ENCODE measurements around the gene SLC10A3. TPM values are rescaled to one million over a fixed set of nuclear protein-coding genes. Genes with fewer than 3 reads are reported as not detected.
A peak's percentile ranks its signal among the peaks of the same experiment; 100 is the strongest.

Gene SLC10A3
- 27.3 TPM for total RNA-seq
- 19.0 TPM for polyA plus RNA-seq (ENCODE audit: insufficient read depth, low read depth, low replicate concordance)
- long read RNA-seq, donor 1, transcript SLC10A3-201 (2 exons, 2,161 nt): major isoform, 5 of 5 reads
- long read RNA-seq, donor 1, partial matches to known transcripts: 0 of 5 reads
- long read RNA-seq, donor 1, other reads (novel, unspliced or antisense): 0 of 5 reads
- long read RNA-seq, donor 2, transcript SLC10A3-201 (2 exons, 2,161 nt): major isoform, 7 of 8 reads
- long read RNA-seq, donor 2, partial matches to known transcripts: 0 of 8 reads
- long read RNA-seq, donor 2, other reads (novel, unspliced or antisense): 0 of 8 reads
- long read RNA-seq, donor 3, transcript SLC10A3-201 (2 exons, 2,161 nt): major isoform, 5 of 6 reads
- long read RNA-seq, donor 3, partial matches to known transcripts: 0 of 6 reads
- long read RNA-seq, donor 3, other reads (novel, unspliced or antisense): 0 of 6 reads
- long read RNA-seq, donor 4, partial matches to known transcripts: 0 of 5 reads
- long read RNA-seq, donor 4, other reads (novel, unspliced or antisense): 0 of 5 reads
- long read RNA-seq, donor 5: 0 reads
- long read RNA-seq, donor 6, transcript SLC10A3-201 (2 exons, 2,161 nt): major isoform, 6 of 6 reads
- long read RNA-seq, donor 6, partial matches to known transcripts: 0 of 6 reads
- long read RNA-seq, donor 6, other reads (novel, unspliced or antisense): 0 of 6 reads
- long read RNA-seq, donor 7, transcript SLC10A3-201 (2 exons, 2,161 nt): major isoform, 71 of 94 reads
- long read RNA-seq, donor 7, partial matches to known transcripts: 16 of 94 reads
- long read RNA-seq, donor 7, other reads (novel, unspliced or antisense): 3 of 94 reads
- long read RNA-seq, donor 8, transcript SLC10A3-201 (2 exons, 2,161 nt): major isoform, 7 of 7 reads
- long read RNA-seq, donor 8, partial matches to known transcripts: 0 of 7 reads
- long read RNA-seq, donor 8, other reads (novel, unspliced or antisense): 0 of 7 reads
- long read RNA-seq, donor 9, partial matches to known transcripts: 0 of 3 reads
- long read RNA-seq, donor 9, other reads (novel, unspliced or antisense): 0 of 3 reads
- long read RNA-seq, donor 10, transcript SLC10A3-201 (2 exons, 2,161 nt): major isoform, 5 of 6 reads
- long read RNA-seq, donor 10, partial matches to known transcripts: 0 of 6 reads
- long read RNA-seq, donor 10, other reads (novel, unspliced or antisense): 0 of 6 reads

- Histone ChIP-seq H3K4me1 (ENCODE audit: control insufficient read depth in 2 of 3, insufficient read depth in 2 of 3, low read depth in 1 of 3, low read length in 3 of 3) (peaks cover 0 to 13% (median 0%) of the 10 kb centered on the region in 3 donors), H3K27me3 (ENCODE audit: control insufficient read depth, insufficient read depth, low read length) (no peaks in the 10 kb centered on the region), H3K36me3 (ENCODE audit: control insufficient read depth in 2 of 3, insufficient read depth in 3 of 3, low read length in 3 of 3) (no peaks in the 10 kb centered on the region), H3K27ac (ENCODE audit: low read depth in 2 of 2, low read length in 2 of 2) (peak within 1 kb of the TSS; percentile 87 to 91), H3K4me3 (ENCODE audit: low read length in 3 of 3) (peak within 1 kb of the TSS; percentile 61 to 68 (median 66)), H3K9me3 (ENCODE audit: control insufficient read depth in 2 of 3, insufficient read depth in 1 of 3, low read length in 3 of 3) (no peaks in the 10 kb centered on the region), H3K9ac (ENCODE audit: low read length in 3 of 3) (peak within 1 kb of the TSS; percentile 18 to 73 (median 55))
- intact Hi-C loops (cut with DNase I): no loop called here
- FAIRE-seq (no peak), DNase-seq (peak; percentile 95 to 97 (median 96))
- peak; percentile 11 for TF ChIP-seq CTCF (IDR thresholded peaks at IDR 0.05; ENCODE audit: borderline replicate concordance, extremely low read depth, insufficient read depth)
Measured at GRCh38 chrX:154490414-154491083, at the start of gene SLC10A3. SLC10A3 (minus strand) TSS chrX:154490629; CDS start chrX:154488940, 1,689 bp downstream.

GRCh38 chrX:154539077-154539476, 48.6 kb upstream of the SLC10A3 start:
- Histone ChIP-seq H3K4me3 (ENCODE audit: low read length in 3 of 3) (no peak overlapping the region), H3K9ac (ENCODE audit: low read length in 3 of 3) (no peak overlapping the region), H3K36me3 (ENCODE audit: control insufficient read depth in 2 of 3, insufficient read depth in 3 of 3, low read length in 3 of 3) (no peaks in the 10 kb centered on the region), H3K27ac (ENCODE audit: low read depth in 2 of 2, low read length in 2 of 2) (no peak overlapping the region), H3K27me3 (ENCODE audit: control insufficient read depth, insufficient read depth, low read length) (no peaks in the 10 kb centered on the region), H3K9me3 (ENCODE audit: control insufficient read depth in 2 of 3, insufficient read depth in 1 of 3, low read length in 3 of 3) (no peaks in the 10 kb centered on the region), H3K4me1 (ENCODE audit: control insufficient read depth in 2 of 3, insufficient read depth in 2 of 3, low read depth in 1 of 3, low read length in 3 of 3) (peaks cover 0 to 5% (median 0%) of the 10 kb centered on the region in 3 donors)
- DNase-seq: no peak
- TF ChIP-seq CTCF (IDR thresholded peaks at IDR 0.05; ENCODE audit: borderline replicate concordance, extremely low read depth, insufficient read depth): no peak
- FAIRE-seq: no peak
- intact Hi-C loops (cut with DNase I): no loop called here

GRCh38 chrX:154535892-154536291, 45.5 kb upstream of the SLC10A3 start:
- intact Hi-C loops (cut with DNase I): no loop called here

More at GRCh38 chrX:154535892-154536291, 45.5 kb upstream of the SLC10A3 start:
- Histone ChIP-seq H3K9ac (ENCODE audit: low read length in 3 of 3) (no peak overlapping the region), H3K27ac (ENCODE audit: low read depth in 2 of 2, low read length in 2 of 2) (no peak overlapping the region), H3K27me3 (ENCODE audit: control insufficient read depth, insufficient read depth, low read length) (no peaks in the 10 kb centered on the region), H3K4me1 (ENCODE audit: control insufficient read depth in 2 of 3, insufficient read depth in 2 of 3, low read depth in 1 of 3, low read length in 3 of 3) (peaks cover 0 to 3% (median 0%) of the 10 kb centered on the region in 3 donors), H3K36me3 (ENCODE audit: control insufficient read depth in 2 of 3, insufficient read depth in 3 of 3, low read length in 3 of 3) (no peaks in the 10 kb centered on the region), H3K4me3 (ENCODE audit: low read length in 3 of 3) (no peak overlapping the region), H3K9me3 (ENCODE audit: control insufficient read depth in 2 of 3, insufficient read depth in 1 of 3, low read length in 3 of 3) (no peaks in the 10 kb centered on the region)
- DNase-seq: no peak
- TF ChIP-seq CTCF (IDR thresholded peaks at IDR 0.05; ENCODE audit: borderline replicate concordance, extremely low read depth, insufficient read depth): no peak
- no peak for FAIRE-seq
